ENCODE results near the gene BIN2. TPM values are rescaled to one million over a fixed set of nuclear protein-coding genes. Genes with fewer than 3 reads are reported as not detected.

Gene BIN2
- total and polyA plus RNA-seq, 2 of the 4 experiments (the other 2 are of a cell fraction): not detected

GRCh38 chr12:51348116-51348515 lies 24.1 kb upstream of the BIN2 start:
- Histone ChIP-seq H3K79me1 (ENCODE audit: low read depth in 1 of 2, low read length in 2 of 2) (no peaks in the 10 kb centered on the region), H3K9me1 (ENCODE audit: insufficient read depth, low read length) (peaks cover 2% of the 10 kb centered on the region), H2AFZ (replicated peaks; ENCODE audit: low read length, poor library complexity) (no peak overlapping the region), H2AK5ac (ENCODE audit: low read depth, low read length) (no peak overlapping the region), H3K23ac (ENCODE audit: low read depth, low read length) (no peak overlapping the region), H3K9ac (ENCODE audit: low read depth, low read length) (no peak overlapping the region), H4K91ac (ENCODE audit: insufficient read depth, low read depth, low read length) (no peak overlapping the region; the same call in 1 of the 2 replicates), H3K4ac (ENCODE audit: low read depth, low read length) (no peak overlapping the region), H3K14ac (replicated peaks; ENCODE audit: low read depth, low read length) (no peak overlapping the region), H3K36me3 (ENCODE audit: control insufficient read depth, insufficient read depth, low read length) (no peaks in the 10 kb centered on the region), H2BK5ac (ENCODE audit: low read depth, low read length, poor library complexity, severe bottlenecking) (no peak overlapping the region), H2BK15ac (ENCODE audit: low read depth, low read length) (no peak overlapping the region), H4K5ac (ENCODE audit: low read depth, low read length) (no peak overlapping the region), H4K20me1 (ENCODE audit: insufficient read depth, low read length) (no peaks in the 10 kb centered on the region), H3K27ac (ENCODE audit: insufficient read depth, low read length) (no peak overlapping the region), H4K8ac (ENCODE audit: low read depth in 2 of 2, low read length in 2 of 2) (no peak overlapping the region; a peak in 1 of 4 replicates), H2BK120ac (ENCODE audit: low read depth, low read length) (no peak overlapping the region), H3K4me2 (ENCODE audit: low read depth, low read length) (no peak overlapping the region), H3K4me3 (ENCODE audit: insufficient read depth, low read depth, low read length) (no peak overlapping the region), H3K4me1 (ENCODE audit: control insufficient read depth, insufficient read depth, low read length) (peaks cover 6% of the 10 kb centered on the region), H3K18ac (ENCODE audit: low read depth, low read length) (no peak overlapping the region), H3K9me3 (ENCODE audit: control insufficient read depth, insufficient read depth, low read length) (no peaks in the 10 kb centered on the region), H3K56ac (ENCODE audit: extremely low read depth, insufficient read depth, low read length) (no peak overlapping the region), H2AK9ac (replicated peaks; ENCODE audit: low read depth, low read length, poor library complexity) (peak overlapping the region; percentile 60), H3K27me3 (ENCODE audit: control insufficient read depth, insufficient read depth, low read length) (no peaks in the 10 kb centered on the region), H2BK20ac (ENCODE audit: low read depth, low read length) (no peak overlapping the region)
- intact Hi-C loops (cut with micrococcal nuclease): loop anchor here (10.0 kb wide), 1 partner anchor 263 kb away; the partner anchor contains the start of gene CSRNP2
- ATAC-seq (ENCODE audit: low read depth) (no peak), DNase-seq (no peak)
- in situ Hi-C loops (cut with MboI; ENCODE audit: low sequenced_read_pairs): loop anchor here (10.0 kb wide), 2 partner anchors 263 to 523 kb away; partner anchors contain the start of gene CSRNP2
- dilution Hi-C loops (cut with HindIII; ENCODE audit: low sequenced_read_pairs, unreplicated experiment): no loop called here
- TF ChIP-seq CTCF (conservative IDR thresholded peaks at IDR 0.05; ENCODE audit: low read depth, low read length) (no peak), MAFK (IDR thresholded peaks at IDR 0.05; ENCODE audit: low read depth, low read length) (no peak), CHD1 (IDR thresholded peaks at IDR 0.05; ENCODE audit: low read depth, low read length) (no peak), RFX5 (IDR thresholded peaks at IDR 0.05; ENCODE audit: low read depth, low read length) (no peak), POLR2A (IDR thresholded peaks at IDR 0.05; ENCODE audit: low read depth, low read length) (no peak), CEBPB (IDR thresholded peaks at IDR 0.05; ENCODE audit: low read depth, low read length) (no peak), BHLHE40 (IDR thresholded peaks at IDR 0.05; ENCODE audit: low read depth, low read length) (no peak), FOS (IDR thresholded peaks at IDR 0.05; ENCODE audit: low read depth, low read length) (no peak), ELK1 (IDR thresholded peaks at IDR 0.05; ENCODE audit: borderline replicate concordance, low read depth, low read length) (no peak), SMC3 (IDR thresholded peaks at IDR 0.05; ENCODE audit: low read depth, low read length) (no peak), MXI1 (IDR thresholded peaks at IDR 0.05; ENCODE audit: borderline replicate concordance, low read depth, low read length) (no peak), USF2 (IDR thresholded peaks at IDR 0.05; ENCODE audit: low read depth, low read length) (no peak)
- CTCF ChIA-PET: interaction anchor here (0.6 kb wide), 1 partner anchor 523 kb away, joined by 4 read pairs; no protein-coding TSS in a partner anchor
- BruUV-seq (replicated peaks): no TSS peak
- POLR2A ChIA-PET (ENCODE audit: unreplicated experiment): no interaction called here
- WGBS, 2 experiments (ENCODE audit: extremely low coverage in 2 of 2, insufficient read length in 1 of 2): no CpG with 5 or more reads among the region's 4 CpGs

Data from IMR-90 (cell line).